ENCODE measurements around the gene ABLIM1. TPM values are rescaled to one million over a fixed set of nuclear protein-coding genes. Genes with fewer than 3 reads are reported as not detected.

Gene ABLIM1
- total and polyA plus RNA-seq, 10 of the 15 experiments (the other 5 are each of a cell fraction or from before 2014, with no cell fraction given) = 14.2 to 50.5 (median 28.1) TPM

DNA sequence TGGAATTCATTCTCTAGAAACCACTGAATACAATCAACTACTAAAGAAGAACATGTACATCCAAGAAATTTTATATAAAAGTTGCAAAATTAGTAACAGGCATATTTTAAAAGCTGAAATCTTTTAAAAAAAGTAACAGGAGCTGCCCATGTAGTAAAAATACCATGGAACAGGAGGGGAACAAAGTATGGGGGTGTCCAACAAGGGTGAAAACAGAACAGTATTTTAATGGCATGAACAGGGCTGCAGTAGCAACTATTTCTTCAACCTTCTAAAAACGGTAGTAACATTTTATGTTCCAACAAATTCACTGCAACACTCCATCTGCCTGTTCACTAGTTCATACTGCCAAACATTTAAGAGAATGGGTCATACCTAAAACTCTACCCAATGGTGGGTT lies 77.0 kb downstream of the ABLIM1 start (continued):
- TF ChIP-seq, protein P1, sequence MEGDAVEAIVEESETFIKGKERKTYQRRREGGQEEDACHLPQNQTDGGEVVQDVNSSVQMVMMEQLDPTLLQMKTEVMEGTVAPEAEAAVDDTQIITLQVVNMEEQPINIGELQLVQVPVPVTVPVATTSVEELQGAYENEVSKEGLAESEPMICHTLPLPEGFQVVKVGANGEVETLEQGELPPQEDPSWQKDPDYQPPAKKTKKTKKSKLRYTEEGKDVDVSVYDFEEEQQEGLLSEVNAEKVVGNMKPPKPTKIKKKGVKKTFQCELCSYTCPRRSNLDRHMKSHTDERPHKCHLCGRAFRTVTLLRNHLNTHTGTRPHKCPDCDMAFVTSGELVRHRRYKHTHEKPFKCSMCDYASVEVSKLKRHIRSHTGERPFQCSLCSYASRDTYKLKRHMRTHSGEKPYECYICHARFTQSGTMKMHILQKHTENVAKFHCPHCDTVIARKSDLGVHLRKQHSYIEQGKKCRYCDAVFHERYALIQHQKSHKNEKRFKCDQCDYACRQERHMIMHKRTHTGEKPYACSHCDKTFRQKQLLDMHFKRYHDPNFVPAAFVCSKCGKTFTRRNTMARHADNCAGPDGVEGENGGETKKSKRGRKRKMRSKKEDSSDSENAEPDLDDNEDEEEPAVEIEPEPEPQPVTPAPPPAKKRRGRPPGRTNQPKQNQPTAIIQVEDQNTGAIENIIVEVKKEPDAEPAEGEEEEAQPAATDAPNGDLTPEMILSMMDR (IDR thresholded peaks at IDR 0.05 in 2 of 3, conservative IDR thresholded peaks at IDR 0.05 in 1 of 3; ENCODE audit: control insufficient read depth in 2 of 3, extremely low read depth in 1 of 3, insufficient read depth in 1 of 3, low read depth in 3 of 3, low read length in 3 of 3) = no peak
- TF ChIP-seq TBL1XR1 (IDR thresholded peaks at IDR 0.05; ENCODE audit: low read depth, low read length) (no peak), RB1 (IDR thresholded peaks at IDR 0.05; ENCODE audit: borderline replicate concordance) (no peak), NFYA (IDR thresholded peaks at IDR 0.05; ENCODE audit: borderline replicate concordance, low read depth, low read length) (no peak), SIN3A (IDR thresholded peaks at IDR 0.05; ENCODE audit: low read depth, low read length) (no peak), E2F4 (IDR thresholded peaks at IDR 0.05; ENCODE audit: low read depth, low read length) (no peak), ATF7 (IDR thresholded peaks at IDR 0.05; ENCODE audit: low read depth) (no peak), WRNIP1 (IDR thresholded peaks at IDR 0.05; ENCODE audit: borderline replicate concordance, low read depth, low read length) (no peak), E2F8 (IDR thresholded peaks at IDR 0.05; ENCODE audit: low read depth, partially characterized antibody) (no peak), POLR2A (IDR thresholded peaks at IDR 0.05; ENCODE audit: low read depth, low read length) (no peak), IKZF2 (IDR thresholded peaks at IDR 0.05) (no peak)
- TF ChIP-seq, protein P2, sequence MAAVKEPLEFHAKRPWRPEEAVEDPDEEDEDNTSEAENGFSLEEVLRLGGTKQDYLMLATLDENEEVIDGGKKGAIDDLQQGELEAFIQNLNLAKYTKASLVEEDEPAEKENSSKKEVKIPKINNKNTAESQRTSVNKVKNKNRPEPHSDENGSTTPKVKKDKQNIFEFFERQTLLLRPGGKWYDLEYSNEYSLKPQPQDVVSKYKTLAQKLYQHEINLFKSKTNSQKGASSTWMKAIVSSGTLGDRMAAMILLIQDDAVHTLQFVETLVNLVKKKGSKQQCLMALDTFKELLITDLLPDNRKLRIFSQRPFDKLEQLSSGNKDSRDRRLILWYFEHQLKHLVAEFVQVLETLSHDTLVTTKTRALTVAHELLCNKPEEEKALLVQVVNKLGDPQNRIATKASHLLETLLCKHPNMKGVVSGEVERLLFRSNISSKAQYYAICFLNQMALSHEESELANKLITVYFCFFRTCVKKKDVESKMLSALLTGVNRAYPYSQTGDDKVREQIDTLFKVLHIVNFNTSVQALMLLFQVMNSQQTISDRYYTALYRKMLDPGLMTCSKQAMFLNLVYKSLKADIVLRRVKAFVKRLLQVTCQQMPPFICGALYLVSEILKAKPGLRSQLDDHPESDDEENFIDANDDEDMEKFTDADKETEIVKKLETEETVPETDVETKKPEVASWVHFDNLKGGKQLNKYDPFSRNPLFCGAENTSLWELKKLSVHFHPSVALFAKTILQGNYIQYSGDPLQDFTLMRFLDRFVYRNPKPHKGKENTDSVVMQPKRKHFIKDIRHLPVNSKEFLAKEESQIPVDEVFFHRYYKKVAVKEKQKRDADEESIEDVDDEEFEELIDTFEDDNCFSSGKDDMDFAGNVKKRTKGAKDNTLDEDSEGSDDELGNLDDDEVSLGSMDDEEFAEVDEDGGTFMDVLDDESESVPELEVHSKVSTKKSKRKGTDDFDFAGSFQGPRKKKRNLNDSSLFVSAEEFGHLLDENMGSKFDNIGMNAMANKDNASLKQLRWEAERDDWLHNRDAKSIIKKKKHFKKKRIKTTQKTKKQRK (IDR thresholded peaks at IDR 0.05; ENCODE audit: low read depth, low read length) = no peak
